Measurements from ENCODE around the gene CRISPLD2.

The CRISPLD2 gene

GRCh38 chr16:84800158-84800978 lies 19.4 kb upstream of the CRISPLD2 start:
- DNase-seq = no peak

- no peak for DNase-seq
Measured at GRCh38 chr16:84803146-84803545, 16.6 kb upstream of the CRISPLD2 start.

- no peak for DNase-seq
Measured at GRCh38 chr16:84804326-84804725, 15.5 kb upstream of the CRISPLD2 start.

GRCh38 chr16:84806256-84806889 lies 13.4 kb upstream of the CRISPLD2 start:
- DNase-seq = peak; percentile 79

DNA sequence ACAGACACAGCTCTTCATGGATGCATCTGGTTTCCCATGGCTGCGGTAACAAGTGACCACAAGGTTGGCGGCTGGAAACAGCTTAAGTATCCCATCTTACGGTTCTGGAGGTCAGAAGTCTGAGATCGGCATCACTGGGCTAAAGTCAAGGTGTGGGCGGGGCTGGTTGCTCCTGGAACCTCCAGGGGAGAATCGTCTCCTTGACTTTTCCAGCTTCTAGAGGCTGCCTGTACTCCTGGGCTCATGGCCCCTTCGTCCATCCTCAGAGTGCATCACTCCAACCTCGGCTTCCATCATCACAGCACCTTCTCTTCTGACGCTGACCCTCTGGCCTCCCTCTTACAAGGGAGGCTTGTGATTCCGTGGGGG lies 12.9 kb upstream of the CRISPLD2 start:
- DNase-seq = no peak

GRCh38 chr16:84807776-84808175 lies 12.0 kb upstream of the CRISPLD2 start:
- DNase-seq = no peak

DNA sequence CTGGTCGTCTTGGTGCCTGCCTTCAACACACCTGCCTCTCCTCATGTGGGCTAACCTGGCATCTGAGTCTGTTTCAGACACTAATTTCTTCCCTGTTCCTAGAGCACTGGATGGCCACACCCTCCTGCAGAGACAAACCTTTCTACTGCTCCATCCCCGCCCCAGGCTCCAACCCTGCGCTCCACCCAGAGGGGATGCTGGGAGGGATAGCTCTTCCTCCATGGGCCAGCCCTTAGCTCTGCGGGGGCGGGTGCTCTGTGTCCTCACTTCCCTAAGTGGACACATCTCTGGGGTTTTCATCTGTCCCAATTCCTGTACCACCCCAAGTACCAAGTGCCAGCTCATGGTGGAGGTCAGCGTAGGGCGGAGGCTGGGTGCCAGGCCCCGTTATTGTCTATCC lies 11.0 kb upstream of the CRISPLD2 start:
- DNase-seq = peak; percentile 24

GRCh38 chr16:84810518-84811273 lies 9.1 kb upstream of the CRISPLD2 start:
- peak; percentile 27 for DNase-seq

- DNase-seq = no peak
Measured at GRCh38 chr16:84811529-84811928, 8.3 kb upstream of the CRISPLD2 start.

DNA sequence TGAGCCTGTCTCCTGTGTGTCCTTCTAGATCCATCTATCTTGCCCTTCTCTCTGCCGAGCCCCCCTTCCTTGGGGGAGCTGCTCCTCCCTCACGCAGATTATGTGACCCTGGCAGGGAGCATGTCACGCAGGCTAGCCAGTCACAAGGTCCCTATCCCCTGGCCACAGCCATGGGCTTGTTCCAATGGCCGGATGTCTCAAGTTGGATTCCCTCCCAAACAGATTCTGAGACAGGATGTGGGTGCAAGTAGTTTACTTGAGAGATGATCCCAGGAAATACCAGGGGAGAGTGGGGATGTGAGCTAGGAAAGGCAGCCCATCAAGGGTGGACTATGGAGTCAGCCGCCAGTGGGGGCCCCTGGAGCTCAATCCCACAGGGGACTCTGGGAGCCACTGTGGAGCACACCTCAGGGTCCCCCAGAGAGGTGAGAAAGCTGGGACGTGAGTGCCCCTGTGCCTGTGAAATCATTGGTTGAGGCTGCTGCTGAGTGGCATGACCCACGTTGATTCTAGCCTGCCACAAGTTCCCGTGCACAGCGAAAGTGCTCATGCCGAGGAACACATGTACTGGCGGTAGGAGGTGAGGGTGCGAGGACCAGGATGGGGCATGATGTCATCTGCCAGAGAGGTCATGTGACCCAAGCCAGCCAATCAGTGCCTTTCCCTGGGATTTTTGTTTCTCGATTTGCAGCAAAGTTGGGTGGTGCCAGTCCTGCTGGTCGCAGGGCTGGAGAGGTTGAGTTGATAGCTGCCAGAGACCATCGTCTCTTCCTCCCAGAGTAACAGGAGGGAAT lies 6.4 kb upstream of the CRISPLD2 start:
- DNase-seq = no peak

DNA sequence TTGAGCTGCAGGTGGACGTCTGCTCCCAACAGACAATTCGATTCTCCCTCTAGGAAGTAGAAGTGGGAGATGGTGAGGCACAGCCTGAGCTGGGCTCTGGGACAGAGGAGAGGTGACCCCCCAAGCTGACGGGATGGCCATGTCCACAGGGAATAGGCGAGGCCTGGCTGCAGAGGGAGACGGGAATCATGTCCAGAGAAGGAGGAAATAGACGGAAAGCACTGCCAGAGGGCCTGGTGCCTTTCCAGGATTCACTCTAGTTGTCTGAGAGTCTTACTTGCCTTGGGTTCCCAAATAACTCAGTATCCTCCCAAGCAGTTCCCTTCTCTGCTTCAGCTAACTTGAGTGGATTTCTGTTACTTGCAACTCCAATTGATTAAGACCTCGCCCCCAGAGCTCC lies 4.3 kb upstream of the CRISPLD2 start:
- DNase-seq = no peak

DNA sequence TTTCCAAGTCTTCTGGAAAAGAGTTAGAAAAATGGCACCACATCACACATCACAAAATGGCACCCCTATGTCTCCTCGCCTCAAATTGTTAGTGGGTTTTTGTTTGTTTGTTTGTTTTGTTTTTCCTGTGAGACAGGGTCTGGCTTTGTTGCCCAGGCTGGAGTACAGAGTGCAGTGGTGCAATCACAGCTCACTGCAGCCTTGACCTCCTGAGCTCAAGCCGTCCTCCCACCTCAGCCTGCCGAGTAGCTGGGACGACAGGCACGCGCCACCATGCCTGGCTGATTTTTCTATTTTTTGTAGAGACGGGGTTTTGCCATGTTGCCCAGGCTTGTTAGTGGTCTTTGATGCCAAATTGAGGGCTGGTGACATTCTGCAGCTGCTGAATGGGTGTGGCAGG lies 3.8 kb upstream of the CRISPLD2 start:
- no peak for DNase-seq

GRCh38 chr16:84816485-84816884 lies 3.3 kb upstream of the CRISPLD2 start:
- no peak for DNase-seq

GRCh38 chr16:84817206-84817605 lies 2.6 kb upstream of the CRISPLD2 start:
- no peak for DNase-seq

DNA sequence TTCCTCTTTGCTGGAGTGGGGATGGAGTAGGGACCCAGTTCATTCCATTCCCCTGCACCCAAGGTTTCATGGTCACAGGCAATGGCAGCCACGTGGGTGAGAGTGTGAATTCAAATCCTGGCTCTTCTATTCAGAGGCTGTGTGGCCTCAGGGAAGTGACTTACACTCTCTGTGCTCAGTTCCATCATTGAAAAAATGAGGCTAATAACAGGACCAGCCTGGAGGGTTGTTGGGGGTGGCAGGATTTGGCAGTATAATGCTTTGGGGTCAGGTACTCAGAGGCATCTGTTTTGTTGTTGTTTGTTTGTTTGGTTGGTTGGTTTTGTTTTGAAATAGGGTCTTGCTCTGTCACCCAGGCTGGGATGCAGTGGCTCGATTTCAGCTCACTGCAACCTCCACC lies 2.2 kb upstream of the CRISPLD2 start:
- no peak for DNase-seq

DNA sequence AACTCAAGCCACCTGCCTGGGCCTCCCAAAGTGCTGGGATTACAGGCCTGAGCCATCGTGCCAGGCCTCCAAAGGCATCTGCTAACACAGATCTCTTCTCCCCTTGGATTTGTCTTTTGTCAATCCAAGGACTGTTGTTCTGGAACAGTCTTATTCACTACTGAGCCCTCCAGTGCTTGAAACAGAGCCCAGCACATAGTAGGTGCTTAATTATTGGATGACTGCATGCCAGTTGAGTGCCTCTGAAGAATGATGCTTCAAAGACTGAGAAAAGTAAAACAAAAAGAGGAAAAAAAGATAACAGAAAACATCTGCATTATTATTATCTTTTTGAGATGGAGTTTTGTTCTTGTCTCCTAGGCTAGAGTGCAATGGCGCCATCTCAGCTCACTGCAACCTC lies 1.7 kb upstream of the CRISPLD2 start:
- DNase-seq = no peak

DNA sequence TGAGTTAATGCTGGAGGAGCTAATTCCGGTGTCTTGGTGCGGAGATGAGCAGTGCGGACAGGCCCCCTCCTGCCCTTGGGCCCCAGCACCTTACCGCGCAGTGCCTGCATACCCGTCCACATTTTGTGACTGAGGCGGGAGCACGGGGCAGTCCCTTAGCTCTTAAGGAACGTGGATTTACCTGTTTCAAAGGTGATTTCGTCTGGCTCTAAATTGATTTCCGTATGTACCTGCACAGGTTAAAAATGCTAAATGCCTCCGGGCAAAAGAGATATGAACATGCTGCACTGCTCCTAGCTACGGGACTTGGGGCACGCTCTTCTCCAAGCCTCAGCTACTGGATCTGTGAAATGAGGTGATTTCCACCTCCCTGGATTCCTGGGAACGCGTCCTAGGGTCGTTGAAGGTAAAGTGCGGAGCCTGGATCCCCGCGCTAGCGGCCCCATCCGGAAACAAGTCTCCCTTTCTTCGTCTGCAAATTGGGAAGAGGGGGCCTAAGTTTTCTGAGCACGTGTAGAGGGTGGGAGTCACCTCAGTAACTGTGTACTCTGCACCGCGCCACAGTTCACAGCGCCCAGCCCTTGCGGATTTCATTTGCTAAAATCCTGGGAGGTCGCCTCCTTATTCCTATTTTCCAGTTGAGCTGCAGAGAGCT lies 669 bp upstream of the CRISPLD2 start:
- DNase-seq = no peak

GRCh38 chr16:84820305-84820684 lies 510 bp downstream of the CRISPLD2 start:
- no peak for DNase-seq

GRCh38 chr16:84820771-84821170 lies 986 bp downstream of the CRISPLD2 start:
- DNase-seq = no peak

DNA sequence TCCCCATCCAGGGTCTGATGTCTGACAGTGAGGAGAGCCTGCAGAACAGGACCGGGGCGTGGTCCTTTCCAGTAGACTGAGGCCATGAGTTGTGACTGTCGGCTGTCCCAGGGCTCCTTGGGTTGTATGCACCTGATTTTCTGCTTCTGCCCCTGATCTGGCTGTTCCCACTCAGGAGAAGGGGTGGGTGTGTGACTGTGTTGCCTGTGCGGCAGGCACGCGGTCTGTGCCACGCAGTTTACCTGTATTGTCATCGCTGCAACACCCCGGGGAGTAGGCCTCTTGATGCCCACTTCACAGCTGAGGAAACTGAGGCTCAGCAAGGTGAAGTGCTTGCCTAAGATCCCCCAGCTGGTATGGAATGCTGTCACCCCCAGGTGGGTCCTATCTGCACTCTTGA lies 1.4 kb downstream of the CRISPLD2 start:
- DNase-seq = no peak

DNA sequence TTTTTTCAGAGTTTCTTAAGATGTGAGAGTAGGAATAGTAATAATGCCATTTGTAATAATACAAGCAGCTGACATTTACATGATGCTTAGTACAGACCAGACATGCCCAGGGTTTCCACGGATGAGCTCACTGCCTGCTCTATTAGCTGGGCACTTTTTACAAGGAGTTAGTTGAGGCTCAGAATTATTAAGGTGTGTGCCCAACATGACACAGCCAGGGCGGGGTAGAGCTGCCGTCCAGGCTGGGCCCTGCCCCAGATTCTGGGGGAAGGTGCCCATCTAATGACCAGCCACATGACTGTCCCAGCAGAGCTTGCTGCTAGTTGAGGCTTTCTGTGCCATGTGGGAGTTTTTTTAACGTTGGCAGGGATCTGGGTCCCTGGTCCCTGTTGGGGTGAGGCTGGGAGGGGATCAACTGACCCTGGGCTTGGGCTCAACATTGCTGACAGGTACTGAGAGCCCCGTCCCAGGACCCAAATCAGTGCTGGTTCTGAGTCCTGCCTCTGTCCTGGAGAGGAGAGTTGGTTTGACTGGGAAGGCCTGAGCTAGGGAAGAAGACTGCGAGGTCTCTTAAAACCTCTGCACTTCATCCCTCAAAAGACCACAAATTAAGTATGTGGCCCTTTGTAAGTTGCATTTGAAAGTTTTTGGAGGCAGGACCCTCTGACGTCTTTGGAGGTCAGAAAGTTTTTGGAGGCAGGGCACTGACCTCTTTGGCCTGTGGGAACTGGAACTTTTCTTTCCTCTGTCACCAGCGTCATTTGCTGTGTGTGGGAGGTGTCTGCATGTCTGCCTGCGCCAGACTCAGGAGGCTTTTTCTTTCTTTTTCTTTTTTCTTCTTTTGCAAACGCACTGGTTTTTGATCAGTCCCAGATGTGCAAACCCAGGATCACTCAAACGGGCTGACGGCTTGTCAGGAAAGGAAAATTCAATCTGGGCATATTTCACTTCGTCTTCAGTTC lies 2.2 kb downstream of the CRISPLD2 start:
- no peak for DNase-seq

All from CD4-positive, alpha-beta T cell treated with Interleukin-15 for 1 hour (primary cell).